SW 1271 (cell line): Measurements from ENCODE around the gene CPAMD8.

Experiments
- DNase-seq, 2 experiments: peaks; one replicate each; lab custom pipeline; 2025; lab: John Stamatoyannopoulos, UW

Gene CPAMD8

GRCh38 chr19:17026706-17027534, at the start of gene CPAMD8:
Gene CPAMD8 (minus strand): TSS chr19:17026810. CDS start chr19:17026642, 168 bp downstream.
- DNase-seq, result no peak

- DNase-seq, result peak in 1 of 2 experiments; percentile 37
Measured at GRCh38 chr19:17075864-17076542, 49.4 kb upstream of the CPAMD8 start.

- DNase-seq, result peak; percentile 95 to 97
Measured at GRCh38 chr19:17075035-17075863, 48.6 kb upstream of the CPAMD8 start, which contains the start of the genes HAUS8 and MYO9B. Gene HAUS8 (minus strand): TSS chr19:17075452. CDS start chr19:17075422, 30 bp downstream. Gene MYO9B (plus strand): TSS chr19:17075777. CDS start chr19:17101718, 25,941 bp downstream.

- no peak for DNase-seq
Measured at GRCh38 chr19:17074634-17075034, 48.0 kb upstream of the CPAMD8 start.

- no peak for DNase-seq
Measured at GRCh38 chr19:17073869-17074633, 47.4 kb upstream of the CPAMD8 start.

- DNase-seq, result no peak
Measured at GRCh38 chr19:17070912-17071311, 44.3 kb upstream of the CPAMD8 start.

- no peak for DNase-seq
Measured at GRCh38 chr19:17070421-17070820, 43.8 kb upstream of the CPAMD8 start.

- DNase-seq, result no peak
Measured at GRCh38 chr19:17069193-17069592, 42.6 kb upstream of the CPAMD8 start.

- no peak for DNase-seq
Measured at GRCh38 chr19:17063428-17063827, 36.8 kb upstream of the CPAMD8 start.

- DNase-seq, result no peak
Measured at GRCh38 chr19:17061691-17062090, 35.1 kb upstream of the CPAMD8 start.

GRCh38 chr19:17061205-17061604, 34.6 kb upstream of the CPAMD8 start:
- DNase-seq, result no peak

GRCh38 chr19:17060802-17061201, 34.2 kb upstream of the CPAMD8 start:
- no peak for DNase-seq

GRCh38 chr19:17058236-17058635, 31.6 kb upstream of the CPAMD8 start:
- peak; percentile 22 to 28 for DNase-seq

- DNase-seq, result no peak
Measured at GRCh38 chr19:17055636-17056035, 29.0 kb upstream of the CPAMD8 start.

GRCh38 chr19:17054746-17055145, 28.1 kb upstream of the CPAMD8 start:
- DNase-seq, result no peak

GRCh38 chr19:17052439-17052838, 25.8 kb upstream of the CPAMD8 start:
- peak; percentile 25 to 39 for DNase-seq

- DNase-seq, result no peak
Measured at GRCh38 chr19:17049711-17050280, 23.2 kb upstream of the CPAMD8 start.

- no peak for DNase-seq
Measured at GRCh38 chr19:17048885-17049453, 22.4 kb upstream of the CPAMD8 start.

- DNase-seq, result no peak
Measured at GRCh38 chr19:17045907-17046502, 19.4 kb upstream of the CPAMD8 start.

GRCh38 chr19:17043744-17044143, 17.1 kb upstream of the CPAMD8 start:
- DNase-seq, result no peak
